Stimulated activated CD8-positive, alpha-beta memory T cell treated with anti-CD3 and anti-CD28 coated beads, Interleukin-4, amount 100 ng/mL, for 24 hours (primary cell): ENCODE measurements around the gene ZYX.

ENCODE experiments used
- DNase-seq: peaks from one replicate; pipeline ENCODE4 v3.0.0-alpha.2; 2020; ENCODE audit warnings: low read depth

ZYX gene

DNA sequence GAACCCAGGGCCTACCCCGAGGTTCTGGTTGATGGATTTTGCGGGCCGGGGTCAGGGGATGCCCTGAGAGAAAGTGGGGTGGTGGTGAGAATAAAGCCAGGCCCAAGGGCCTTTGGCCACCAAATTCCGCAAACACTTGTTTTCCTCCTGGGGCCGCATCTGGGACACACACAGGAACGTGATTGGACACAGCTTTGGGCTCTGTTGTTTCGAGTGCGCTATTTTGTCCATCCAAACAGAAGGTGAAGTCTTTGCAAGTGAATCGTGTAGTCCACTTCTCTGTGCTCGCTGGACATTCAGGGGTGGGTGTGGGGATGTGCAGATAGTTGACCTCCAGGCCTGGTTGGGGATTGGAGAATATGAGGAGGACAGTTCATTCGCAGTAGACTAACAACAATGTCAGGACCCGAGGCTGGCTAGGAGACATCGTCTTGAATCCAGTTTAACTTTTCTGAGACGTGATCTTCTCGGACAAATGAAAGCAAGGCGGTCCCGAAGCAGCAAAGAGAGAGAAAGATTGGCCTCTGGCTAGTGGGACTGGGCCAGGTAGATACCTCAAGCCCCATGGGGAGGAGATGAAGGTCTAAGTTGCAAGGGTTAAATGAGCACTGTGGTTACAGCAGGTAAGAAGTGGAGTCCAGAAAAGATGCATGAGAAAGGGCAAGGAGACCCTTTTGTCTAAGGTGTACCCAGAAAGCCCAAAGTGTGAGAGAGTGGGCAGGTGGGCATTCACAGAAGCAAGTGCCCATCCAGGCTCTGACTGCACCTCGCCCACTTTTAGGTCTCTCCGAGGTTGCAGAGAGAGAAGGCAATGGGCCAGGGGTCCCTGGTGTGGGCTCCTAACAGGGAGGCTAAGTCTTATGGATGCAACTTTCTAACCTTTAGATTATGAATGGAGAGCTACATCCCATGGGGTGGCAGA is 17.9 kb upstream of the ZYX start:
- DNase-seq, result no peak

DNA sequence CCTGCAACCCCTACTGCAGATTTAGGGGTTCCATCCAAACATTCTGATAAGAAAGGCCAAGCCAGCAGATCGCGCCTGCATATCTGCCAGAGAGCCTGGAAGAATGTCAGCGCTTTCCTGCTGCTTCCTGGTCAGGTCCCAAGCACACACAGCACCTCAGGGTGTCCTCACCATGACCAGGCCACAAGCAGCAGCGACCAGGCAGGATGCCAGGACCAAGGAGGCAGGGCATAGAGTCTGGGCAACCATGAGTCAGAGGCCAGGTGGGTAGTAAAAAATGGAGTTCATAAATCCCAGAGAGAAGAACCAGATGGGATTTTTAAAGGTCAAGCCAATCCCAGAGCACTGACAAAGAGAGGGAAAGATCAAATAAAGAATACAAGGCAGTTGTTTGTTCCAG is 13.2 kb upstream of the ZYX start:
- DNase-seq, result no peak

DNA sequence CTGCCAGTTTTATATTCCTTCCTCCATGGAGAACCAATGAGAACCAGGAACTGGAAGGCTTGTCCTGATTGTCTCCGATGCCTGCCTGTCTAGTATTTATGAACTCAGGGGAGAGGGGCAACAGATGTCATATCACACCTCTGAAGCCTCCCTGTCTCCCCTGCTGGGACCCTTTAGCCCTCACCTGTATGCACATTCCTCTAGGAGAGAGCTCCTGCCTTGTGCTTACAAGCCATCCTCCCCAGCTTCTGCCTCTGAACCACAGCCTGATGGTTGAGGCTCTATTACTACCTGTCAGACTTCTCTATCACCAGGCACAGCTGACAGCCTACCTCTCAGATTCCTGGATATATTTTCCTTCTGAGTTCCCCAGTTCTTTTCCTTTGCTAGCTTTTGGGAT is 12.8 kb upstream of the ZYX start:
- DNase-seq, result no peak

DNA sequence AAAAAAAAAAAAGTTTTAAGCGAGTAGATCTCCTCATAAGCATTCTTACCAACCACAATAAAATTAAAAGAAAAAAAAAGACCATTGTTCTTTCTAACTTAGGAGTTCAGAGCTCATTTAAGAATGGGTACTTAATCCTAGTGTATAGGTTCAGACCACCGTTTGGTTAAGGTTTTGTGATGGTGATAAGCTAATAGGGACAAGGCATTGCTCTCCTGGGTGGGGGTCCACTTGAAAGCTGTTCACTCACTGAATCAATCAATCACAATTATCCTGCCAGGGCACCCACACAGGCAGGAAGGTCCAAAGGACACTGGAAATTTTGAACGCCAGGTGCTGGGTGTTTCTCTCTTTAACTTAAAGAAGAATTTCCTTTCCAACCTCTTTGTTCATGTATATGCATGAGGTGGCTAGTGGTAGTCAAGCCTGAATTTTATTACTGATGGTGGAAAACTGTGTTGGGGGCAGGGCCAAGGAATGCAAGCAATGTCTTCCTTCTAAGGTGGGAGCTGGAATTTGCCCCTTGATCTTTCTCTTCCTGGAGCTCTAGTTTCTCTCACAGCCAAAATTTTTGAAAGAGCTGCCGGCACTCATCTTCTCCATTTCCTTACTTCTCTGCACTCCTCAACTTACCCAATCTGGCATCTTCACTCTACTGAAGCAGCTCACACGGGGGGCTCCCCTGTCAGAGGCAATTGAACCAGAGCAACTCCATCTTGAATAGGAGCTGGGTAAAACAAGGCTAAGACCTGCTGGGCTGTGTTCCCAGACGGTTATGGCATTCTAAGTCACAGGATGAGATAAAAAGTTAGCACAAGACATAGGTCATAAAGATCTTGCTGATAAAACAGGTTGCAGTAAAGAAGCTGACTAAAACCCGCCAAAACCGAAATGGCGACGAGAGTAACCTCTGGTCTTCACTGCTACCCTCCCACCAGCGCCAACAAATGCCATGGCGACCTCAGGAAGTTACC is 11.2 kb upstream of the ZYX start:
- no peak for DNase-seq

DNA sequence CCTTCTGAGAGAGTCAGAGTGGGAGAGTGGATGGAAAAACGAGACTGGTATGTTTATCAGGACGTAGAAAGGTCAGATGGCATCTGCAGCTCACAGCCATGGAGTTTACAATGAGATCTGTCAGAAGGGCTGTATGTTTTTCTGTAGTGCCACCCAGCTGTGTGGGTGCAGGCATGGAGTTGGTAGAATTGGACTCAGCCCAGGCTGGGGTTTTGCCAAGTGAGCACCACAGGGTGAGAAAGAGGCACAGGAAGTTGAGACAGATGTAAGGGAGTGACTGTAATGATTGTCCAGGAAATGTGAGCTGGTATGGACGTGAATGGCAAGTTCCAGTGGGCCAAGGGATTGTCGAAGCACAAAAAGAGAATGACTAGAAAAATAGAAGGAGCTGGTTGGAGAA is 9.1 kb upstream of the ZYX start:
- DNase-seq, result no peak

DNA sequence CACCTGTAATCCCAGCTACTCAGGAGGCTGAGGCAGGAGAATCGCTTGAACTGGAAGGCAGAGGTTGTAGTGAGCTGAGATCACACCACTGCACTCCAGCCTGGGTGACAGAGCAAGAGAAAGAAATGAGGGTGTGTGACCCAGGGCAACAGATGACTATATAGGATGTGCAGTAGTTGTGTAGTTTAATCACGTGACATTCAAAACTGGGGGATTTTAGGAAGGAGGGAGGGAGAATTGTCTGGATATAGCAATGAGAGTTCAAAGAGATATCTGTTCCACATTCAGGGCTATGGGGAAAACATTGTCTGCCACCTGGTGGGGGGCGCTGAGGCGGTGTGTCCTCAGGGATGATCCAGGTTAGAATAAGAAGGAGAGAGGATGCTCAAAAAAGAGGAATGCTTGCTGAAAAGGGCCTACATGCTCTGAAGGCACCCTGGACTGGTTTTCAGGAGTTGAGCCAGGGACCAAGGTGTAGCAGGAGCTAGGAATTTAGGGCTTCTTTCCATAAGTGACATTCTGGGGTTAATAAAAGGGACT is 7.8 kb upstream of the ZYX start:
- DNase-seq, result no peak

DNA sequence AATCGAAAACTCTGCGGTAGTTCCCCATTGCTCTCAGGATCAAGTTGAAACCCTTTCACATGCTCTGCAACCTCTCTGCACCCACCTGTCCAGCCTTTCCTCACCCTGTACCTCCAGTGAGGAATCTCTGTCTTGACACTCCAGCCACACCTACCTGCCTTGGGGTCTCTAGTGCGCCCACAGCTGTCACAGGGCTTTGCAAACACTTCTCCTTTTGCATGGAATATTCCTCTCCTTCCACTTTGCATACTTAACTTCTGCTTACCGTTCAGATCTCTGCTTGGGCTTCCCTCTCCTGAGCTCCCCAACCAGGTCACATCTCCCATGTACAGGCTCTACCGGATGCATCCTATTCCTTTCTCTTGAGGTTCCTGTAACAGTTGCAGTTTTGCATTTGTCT is 6.6 kb upstream of the ZYX start:
- no peak for DNase-seq

DNA sequence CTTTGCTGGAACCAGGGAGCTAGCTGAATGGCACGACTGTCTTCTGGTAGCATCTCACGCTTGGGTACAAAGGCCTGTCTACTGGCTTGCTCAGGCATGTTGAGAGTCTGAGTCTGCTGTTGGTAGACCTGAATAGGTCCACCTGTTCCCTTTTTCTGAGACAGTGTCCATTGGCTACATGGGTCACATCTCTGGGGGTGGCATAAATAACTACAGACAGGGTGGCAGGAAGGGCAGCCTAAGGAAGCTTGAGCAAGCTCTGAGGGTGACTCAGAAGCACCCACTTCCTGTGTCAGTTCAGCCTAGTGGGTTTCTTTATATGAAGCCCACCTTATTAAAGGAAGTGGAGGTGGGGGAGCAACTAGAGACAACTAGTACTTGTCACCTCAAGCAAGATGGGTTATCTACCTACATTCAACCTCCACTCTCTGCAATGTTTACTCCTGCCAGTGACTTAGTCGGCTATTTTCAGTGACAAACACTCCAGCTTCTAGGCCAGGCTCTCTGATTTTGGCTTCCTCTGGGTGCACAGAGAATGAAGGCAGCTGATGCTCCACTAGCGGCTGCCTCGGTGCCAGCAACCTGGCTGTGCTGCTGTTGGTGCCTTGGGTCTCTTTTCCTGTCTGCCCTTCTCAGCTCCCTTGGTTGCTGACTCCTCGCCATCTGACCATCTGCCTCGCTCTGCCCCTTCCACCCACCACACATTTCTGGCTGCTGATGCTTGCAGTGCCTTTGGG is 5.7 kb upstream of the ZYX start:
- DNase-seq, result no peak

DNA sequence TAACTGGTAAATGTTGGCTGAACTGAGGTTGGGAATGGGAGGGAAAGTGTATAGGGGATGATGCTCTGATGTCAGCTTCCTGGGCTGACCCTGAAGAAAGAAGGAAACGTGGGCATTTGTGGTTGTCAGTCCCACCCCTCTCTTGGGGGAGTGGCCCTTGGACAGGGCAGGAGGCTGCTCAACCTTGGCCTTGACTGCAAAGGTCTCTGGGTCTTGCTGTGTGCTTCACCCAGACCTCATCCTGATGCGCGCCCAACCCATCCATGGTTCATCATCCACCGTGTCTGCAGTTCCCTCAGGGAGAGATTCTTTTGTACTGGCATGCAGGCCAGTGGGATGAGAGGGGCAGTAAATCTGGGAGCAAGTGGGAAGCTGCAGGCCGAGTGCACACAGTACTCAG is 4.7 kb upstream of the ZYX start:
- DNase-seq, result no peak

DNA sequence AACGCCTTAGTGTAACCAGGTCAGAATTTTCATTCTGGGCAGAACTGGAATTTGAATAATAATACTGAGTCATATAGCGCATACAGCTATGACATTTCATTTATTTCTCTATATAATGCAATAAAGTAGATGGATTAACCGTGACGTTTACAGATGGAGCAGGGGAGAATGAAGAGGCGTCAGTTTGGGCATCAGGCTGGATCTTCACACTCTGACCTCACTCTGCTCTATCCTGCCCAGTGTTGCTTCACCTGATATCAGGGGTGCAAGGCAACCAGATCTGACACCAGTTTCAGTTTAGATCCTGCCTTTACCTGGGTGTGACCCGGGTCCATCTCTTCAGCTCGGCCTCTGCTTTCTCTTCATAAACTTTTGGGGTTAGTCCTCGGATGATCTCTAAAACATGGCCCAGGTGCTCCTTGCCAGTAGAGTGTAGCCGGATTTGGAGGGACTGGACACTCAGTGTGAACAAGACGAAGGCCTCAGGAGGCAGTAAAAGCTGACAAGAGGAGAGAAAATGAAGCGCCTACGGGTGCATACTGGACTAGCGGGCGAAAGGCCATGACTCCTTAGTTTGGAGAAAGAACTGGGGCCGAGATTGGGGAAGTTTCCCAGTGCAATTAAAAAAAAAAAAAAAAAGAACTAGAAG is 1.4 kb upstream of the ZYX start:
- DNase-seq, result no peak

DNA sequence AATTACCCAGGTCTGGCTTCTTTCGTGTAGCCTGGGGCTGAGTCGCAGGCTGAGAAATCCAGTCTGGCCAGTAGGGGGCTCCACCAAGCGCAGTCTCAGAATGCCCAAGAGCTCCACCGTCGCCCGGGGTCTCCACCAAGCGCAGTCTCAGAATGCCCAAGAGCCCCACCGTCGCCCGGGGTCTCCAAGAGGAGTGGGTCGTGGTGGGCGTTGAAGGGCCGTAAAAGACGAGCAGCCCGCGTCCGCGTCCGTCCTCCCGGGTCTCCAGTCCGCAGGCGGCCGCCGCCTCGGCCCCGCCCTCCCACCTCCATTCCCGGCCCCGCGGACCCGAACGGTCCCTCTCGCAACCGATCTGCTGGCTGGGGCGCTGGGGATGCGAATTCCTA is 892 bp upstream of the ZYX start:
- peak; percentile 79 for DNase-seq

DNA sequence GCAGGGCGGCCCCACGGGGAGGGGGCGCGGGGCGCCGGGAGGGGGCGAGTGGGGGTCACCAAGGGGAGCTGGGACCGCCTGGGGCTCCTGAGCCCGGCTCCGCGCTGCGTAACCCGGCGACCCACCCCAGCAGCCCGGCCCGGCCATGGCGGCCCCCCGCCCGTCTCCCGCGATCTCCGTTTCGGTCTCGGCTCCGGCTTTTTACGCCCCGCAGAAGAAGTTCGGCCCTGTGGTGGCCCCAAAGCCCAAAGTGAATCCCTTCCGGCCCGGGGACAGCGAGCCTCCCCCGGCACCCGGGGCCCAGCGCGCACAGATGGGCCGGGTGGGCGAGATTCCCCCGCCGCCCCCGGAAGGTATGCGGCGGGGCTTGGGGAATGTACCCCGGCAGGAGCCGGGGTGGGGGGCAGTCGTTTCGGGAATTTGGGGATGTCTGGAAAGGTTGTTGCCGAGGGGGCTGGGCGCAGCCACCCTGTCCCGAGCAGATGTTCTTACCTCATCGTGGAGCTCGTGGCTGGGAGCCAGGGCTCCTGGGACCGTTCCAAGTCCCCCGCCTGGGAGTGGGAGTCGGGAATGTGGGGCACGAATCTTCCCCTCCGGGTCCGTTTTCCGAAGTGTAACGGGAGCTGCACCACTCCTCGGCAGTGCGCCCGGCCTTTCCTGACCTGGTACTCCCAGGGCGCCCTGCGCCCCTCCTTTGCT is 431 bp downstream of the ZYX start:
- DNase-seq, result no peak

DNA sequence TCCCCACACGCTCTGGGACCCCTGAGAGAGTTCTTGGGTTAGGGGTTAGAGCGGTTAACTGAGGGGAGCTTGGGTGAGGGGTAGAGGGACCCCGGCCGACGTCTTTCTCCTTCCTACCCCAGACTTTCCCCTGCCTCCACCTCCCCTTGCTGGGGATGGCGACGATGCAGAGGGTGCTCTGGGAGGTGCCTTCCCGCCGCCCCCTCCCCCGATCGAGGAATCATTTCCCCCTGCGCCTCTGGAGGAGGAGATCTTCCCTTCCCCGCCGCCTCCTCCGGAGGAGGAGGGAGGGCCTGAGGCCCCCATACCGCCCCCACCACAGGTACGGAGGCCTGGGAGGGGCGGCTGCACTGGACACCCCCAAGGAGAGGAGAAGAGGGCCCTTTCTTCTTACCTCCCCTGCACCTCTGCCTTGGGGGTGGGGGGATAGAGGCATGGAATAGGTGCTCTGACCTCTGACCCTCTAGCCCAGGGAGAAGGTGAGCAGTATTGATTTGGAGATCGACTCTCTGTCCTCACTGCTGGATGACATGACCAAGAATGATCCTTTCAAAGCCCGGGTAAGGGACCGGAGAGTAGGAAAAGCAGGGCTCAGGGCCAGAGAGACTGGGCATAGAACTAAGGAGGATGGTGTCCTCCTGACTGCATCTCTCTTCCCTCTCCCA is 1.1 kb downstream of the ZYX start:
- DNase-seq, result no peak

DNA sequence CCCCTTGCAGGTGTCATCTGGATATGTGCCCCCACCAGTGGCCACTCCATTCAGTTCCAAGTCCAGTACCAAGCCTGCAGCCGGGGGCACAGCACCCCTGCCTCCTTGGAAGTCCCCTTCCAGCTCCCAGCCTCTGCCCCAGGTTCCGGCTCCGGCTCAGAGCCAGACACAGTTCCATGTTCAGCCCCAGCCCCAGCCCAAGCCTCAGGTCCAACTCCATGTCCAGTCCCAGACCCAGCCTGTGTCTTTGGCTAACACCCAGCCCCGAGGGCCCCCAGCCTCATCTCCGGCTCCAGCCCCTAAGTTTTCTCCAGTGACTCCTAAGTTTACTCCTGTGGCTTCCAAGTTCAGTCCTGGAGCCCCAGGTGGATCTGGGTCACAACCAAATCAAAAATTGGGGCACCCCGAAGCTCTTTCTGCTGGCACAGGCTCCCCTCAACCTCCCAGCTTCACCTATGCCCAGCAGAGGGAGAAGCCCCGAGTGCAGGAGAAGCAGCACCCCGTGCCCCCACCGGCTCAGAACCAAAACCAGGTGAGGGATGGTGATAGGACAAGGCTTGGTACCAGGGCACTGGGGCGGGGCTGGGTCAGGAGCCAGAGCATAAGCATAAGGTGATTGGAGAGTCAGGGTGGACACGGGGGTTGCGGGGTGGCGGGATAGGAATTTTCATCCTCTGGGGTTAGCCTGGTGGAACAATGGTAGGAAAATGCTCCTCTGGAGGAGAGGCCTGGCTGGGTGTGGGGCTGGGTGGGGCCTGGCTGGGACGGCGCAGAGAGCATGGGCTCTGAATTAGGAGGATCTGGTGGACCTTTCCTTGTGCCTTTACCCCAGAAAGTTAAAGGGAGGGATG is 1.9 kb downstream of the ZYX start:
- DNase-seq, result no peak

DNA sequence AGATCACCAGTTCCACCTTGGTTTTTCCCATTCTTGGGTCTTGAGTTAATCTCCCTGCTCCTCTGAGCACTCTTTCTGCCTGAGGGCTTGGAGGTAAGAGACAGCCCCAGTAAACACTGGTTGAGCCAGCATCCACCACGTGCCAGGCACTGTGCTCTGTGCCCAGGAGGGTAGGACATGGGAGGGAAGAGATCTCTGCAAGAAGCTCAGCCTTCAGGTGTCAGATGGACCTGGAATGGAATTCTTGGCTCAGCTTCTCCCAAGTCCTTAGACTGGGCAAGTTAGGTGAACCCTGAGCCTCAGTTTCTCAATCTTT is 2.5 kb downstream of the ZYX start:
- DNase-seq, result no peak

DNA sequence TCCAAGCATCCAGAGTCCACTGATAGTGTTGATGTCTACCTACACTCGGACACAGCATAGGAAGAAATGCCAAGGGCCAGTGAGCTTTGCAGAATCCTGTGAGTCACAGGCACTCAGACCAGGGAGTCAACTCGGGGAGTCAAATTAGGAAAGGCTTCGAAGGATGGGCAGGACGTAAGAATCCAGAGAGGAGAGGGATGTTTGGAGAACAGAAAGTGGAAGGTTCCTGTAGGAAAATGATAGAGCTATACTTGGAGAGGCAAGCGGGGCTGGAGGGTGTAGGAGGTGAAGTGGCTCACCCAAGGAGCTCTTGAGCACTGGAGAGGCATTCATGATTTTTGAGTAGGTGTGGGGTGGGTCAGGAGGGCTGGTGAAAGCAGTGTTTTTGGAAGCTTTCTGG is 3.0 kb downstream of the ZYX start:
- DNase-seq, result no peak

DNA sequence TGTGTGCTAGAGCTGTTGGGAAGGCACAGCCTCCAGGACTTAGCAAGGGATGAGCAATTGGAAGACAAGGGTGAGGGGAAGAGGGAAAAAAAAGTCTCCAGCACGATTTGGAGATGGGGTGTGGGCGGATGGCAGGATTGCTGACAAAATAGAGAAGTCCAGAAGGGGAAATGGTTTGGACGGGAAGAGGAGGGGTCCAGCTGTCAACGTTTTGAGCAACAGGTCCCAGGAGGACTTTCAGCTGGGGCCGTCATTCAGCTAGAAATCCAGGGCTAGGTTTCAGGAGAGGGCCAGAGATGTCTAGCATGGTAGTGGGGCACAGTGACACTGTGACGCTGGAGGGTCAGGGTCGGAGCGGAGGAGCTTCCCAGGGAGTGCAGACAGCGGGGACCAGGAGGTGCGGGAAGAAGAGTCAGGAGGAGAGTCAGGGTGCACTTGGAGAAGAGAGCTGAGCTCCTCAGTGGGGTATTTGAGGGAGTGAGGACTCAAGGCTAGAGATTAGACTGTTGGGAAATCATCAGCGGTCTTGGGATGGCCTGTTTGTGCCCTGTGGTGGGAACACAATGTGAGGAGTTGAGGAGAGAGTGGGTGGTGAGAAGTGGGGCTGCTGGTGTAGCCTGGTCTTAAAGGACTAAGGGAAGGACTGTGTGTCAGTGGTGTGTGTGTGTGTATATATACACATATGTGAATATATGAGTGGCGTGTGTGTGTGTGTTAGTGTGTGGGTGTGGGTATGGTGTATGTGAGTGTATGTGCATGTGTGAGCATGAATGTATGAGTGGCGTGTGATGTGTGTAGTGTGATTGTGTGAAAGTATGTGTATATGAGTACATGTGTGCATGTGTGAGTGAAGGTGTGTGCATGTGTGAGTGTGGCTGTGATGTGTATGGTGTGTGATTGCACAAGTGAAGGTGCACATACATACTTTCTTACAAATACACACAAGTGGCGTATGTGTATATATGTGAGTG is 3.8 kb downstream of the ZYX start:
- DNase-seq, result no peak
